Smooth muscle cell (in vitro differentiated cells): ENCODE results near the gene ANO2. TPM values are rescaled to one million over a fixed set of nuclear protein-coding genes. Genes with fewer than 3 reads are reported as not detected.
A peak's percentile ranks its signal among the peaks of the same experiment; 100 is the strongest.

Experiments
- DNase-seq: peaks from one replicate; lab custom pipeline; 2025; ENCODE audit not compliant: unreplicated experiment; lab: John Stamatoyannopoulos, UW
- H2AFZ ChIP-seq: fragments of 200-600 bp; sonication (generic); 2 replicates; pipeline ENCODE4 v1.6.0; 2016; ENCODE audit warnings: antibody characterized with exemption, low read depth, mild to moderate bottlenecking
- H3F3A ChIP-seq: fragments of 200-600 bp; sonication (generic); 2 replicates; pipeline ENCODE4 v1.6.0; 2017; ENCODE audit warnings: antibody characterized with exemption, low read depth
- H3K27ac ChIP-seq: fragments of 200-600 bp; sonication (generic); 2 replicates; pipeline ENCODE4 v1.5.1; 2016; ENCODE audit warnings: low read depth, mild to moderate bottlenecking
- H3K27me3 ChIP-seq: fragments of 200-600 bp; sonication (generic); 2 replicates; pipeline ENCODE4 v1.6.1; 2016; ENCODE audit warnings: low read depth, mild to moderate bottlenecking
- H3K36me3 ChIP-seq: fragments of 200-600 bp; sonication (generic); 2 replicates; pipeline ENCODE4 v1.5.1; 2016; ENCODE audit warnings: low read depth
- H3K4me1 ChIP-seq: fragments of 200-600 bp; sonication (generic); 2 replicates; pipeline ENCODE4 v1.5.1; 2016; ENCODE audit warnings: low read depth
- H3K4me2 ChIP-seq: fragments of 200-600 bp; sonication (generic); 2 replicates; pipeline ENCODE4 v1.6.0; 2016; ENCODE audit warnings: mild to moderate bottlenecking
- H3K4me3 ChIP-seq: fragments of 200-600 bp; sonication (generic); 2 replicates; pipeline ENCODE4 v1.5.1; 2016; ENCODE audit warnings: mild to moderate bottlenecking
- H3K79me2 ChIP-seq: fragments of 200-600 bp; sonication (generic); 2 replicates; pipeline ENCODE4 v1.6.0; 2016; ENCODE audit warnings: low read depth, mild to moderate bottlenecking
- H3K9ac ChIP-seq: fragments of 200-600 bp; sonication (generic); 2 replicates; pipeline ENCODE4 v1.6.0; 2016; ENCODE audit warnings: low read depth
- H3K9me3 ChIP-seq: fragments of 200-600 bp; sonication (generic); replicated peaks from 2 replicates; pipeline ENCODE4 v1.5.1; 2016; ENCODE audit warnings: low read depth
- H4K20me1 ChIP-seq: fragments of 200-600 bp; sonication (generic); 2 replicates; pipeline ENCODE4 v1.6.0; 2016; ENCODE audit warnings: low read depth
- WGBS: methylation state at CpG from one replicate; pipeline ENCODE4 v1.1.7; 2016; ENCODE audit warnings: low lambda C conversion rate; 5-methylcytosine and 5-hydroxymethylcytosine counted together
- polyA plus RNA-seq: library from polyadenylated mRNA; unstranded; fragments of >200 nt; fragmentation: Nextera tagmentation; extraction: Ambion mirVana; gene quantifications from 2 replicates; pipeline ENCODE4 v1.2.1, GENCODE V29; 2016
- total RNA-seq: library from RNA; depleted of rRNA; stranded (reverse); fragments of >200 nt; gene quantifications from 2 replicates; pipeline ENCODE4 v1.2.3, GENCODE V29; 2014
- TF ChIP-seq, protein P1 (sequence below): fragments of 200-600 bp; sonication (generic); IDR thresholded peaks from 2 replicates; pipeline ENCODE4 v1.5.1; 2017; ENCODE audit warnings: borderline replicate concordance, mild to moderate bottlenecking, antibody characterized with exemption; ENCODE audit not compliant: insufficient read depth, poor library complexity, severe bottlenecking

The ANO2 gene
- total and polyA plus RNA-seq, 2 experiments from 2014 or later: 0.18 TPM; not detected in 1

GRCh38 chr12:5817246-5817645 lies 127.8 kb downstream of the ANO2 start:
- WGBS: 77% methylated on average over 4 of the region's 4 CpGs
- TF ChIP-seq, protein P1, sequence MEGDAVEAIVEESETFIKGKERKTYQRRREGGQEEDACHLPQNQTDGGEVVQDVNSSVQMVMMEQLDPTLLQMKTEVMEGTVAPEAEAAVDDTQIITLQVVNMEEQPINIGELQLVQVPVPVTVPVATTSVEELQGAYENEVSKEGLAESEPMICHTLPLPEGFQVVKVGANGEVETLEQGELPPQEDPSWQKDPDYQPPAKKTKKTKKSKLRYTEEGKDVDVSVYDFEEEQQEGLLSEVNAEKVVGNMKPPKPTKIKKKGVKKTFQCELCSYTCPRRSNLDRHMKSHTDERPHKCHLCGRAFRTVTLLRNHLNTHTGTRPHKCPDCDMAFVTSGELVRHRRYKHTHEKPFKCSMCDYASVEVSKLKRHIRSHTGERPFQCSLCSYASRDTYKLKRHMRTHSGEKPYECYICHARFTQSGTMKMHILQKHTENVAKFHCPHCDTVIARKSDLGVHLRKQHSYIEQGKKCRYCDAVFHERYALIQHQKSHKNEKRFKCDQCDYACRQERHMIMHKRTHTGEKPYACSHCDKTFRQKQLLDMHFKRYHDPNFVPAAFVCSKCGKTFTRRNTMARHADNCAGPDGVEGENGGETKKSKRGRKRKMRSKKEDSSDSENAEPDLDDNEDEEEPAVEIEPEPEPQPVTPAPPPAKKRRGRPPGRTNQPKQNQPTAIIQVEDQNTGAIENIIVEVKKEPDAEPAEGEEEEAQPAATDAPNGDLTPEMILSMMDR: no peak
- Histone ChIP-seq H3K9ac (no peak overlapping the region), H3K4me1 (no peaks in the 10 kb centered on the region), H3K4me2 (no peak overlapping the region), H2AFZ (no peak overlapping the region), H3K4me3 (no peak overlapping the region), H3K27me3 (peaks cover 4% of the 10 kb centered on the region), H3K9me3 (no peaks in the 10 kb centered on the region), H4K20me1 (no peaks in the 10 kb centered on the region), H3F3A (no peaks in the 10 kb centered on the region), H3K79me2 (no peaks in the 10 kb centered on the region), H3K27ac (no peak overlapping the region), H3K36me3 (no peaks in the 10 kb centered on the region)
- no peak for DNase-seq

DNA sequence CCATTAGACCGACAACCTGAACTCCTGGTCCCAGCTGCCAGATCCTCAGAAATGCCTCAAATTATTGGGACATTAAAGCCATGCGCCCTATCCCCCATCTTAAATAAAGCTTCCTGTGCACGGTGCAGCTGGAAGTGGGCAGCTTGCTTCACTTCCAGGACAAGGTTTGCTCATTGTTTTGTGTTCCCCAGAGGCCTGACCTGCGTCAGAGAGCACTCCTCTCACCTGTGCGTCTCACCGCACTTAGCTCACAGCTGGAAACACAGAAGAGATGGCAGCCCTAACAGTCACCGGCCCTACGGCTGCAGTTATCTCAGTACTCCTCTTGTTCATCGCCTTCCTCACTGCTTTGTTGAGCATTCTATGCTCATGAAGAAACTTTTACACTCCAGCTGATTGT lies 135.5 kb downstream of the ANO2 start:
- DNase-seq: no peak
- Histone ChIP-seq H3K27ac (peak overlapping the region; percentile 76), H3K27me3 (no peaks in the 10 kb centered on the region), H3K4me3 (no peak overlapping the region), H4K20me1 (no peaks in the 10 kb centered on the region), H3K79me2 (no peaks in the 10 kb centered on the region), H3K4me1 (peaks cover 12% of the 10 kb centered on the region), H3K9ac (peak overlapping the region; percentile 7), H3K9me3 (no peaks in the 10 kb centered on the region), H3K36me3 (no peaks in the 10 kb centered on the region), H3F3A (peaks cover 9% of the 10 kb centered on the region), H3K4me2 (peak overlapping the region; percentile 69), H2AFZ (no peak overlapping the region)
- WGBS: 77% methylated on average over 9 of the region's 9 CpGs
- TF ChIP-seq, protein P1: no peak

GRCh38 chr12:5808981-5809380 lies 136.1 kb downstream of the ANO2 start:
- no peaks in the 10 kb centered on the region for H3K9me3 ChIP-seq
- H3F3A ChIP-seq: peaks cover 9% of the 10 kb centered on the region
- H4K20me1 ChIP-seq: no peaks in the 10 kb centered on the region
- no peak overlapping the region for H3K4me3 ChIP-seq
- H3K4me2 ChIP-seq: peak overlapping the region; percentile 73
- DNase-seq: no peak
- H3K4me1 ChIP-seq: peaks cover 12% of the 10 kb centered on the region
- H3K9ac ChIP-seq: peak overlapping the region; percentile 48
- H3K27me3 ChIP-seq: peaks cover 5% of the 10 kb centered on the region
- no peaks in the 10 kb centered on the region for H3K36me3 ChIP-seq
- H2AFZ ChIP-seq: no peak overlapping the region
- H3K79me2 ChIP-seq: no peaks in the 10 kb centered on the region
- H3K27ac ChIP-seq: peak overlapping the region; percentile 81
- TF ChIP-seq, protein P1: no peak
- WGBS: 21% methylated on average over 4 of the region's 4 CpGs

DNA sequence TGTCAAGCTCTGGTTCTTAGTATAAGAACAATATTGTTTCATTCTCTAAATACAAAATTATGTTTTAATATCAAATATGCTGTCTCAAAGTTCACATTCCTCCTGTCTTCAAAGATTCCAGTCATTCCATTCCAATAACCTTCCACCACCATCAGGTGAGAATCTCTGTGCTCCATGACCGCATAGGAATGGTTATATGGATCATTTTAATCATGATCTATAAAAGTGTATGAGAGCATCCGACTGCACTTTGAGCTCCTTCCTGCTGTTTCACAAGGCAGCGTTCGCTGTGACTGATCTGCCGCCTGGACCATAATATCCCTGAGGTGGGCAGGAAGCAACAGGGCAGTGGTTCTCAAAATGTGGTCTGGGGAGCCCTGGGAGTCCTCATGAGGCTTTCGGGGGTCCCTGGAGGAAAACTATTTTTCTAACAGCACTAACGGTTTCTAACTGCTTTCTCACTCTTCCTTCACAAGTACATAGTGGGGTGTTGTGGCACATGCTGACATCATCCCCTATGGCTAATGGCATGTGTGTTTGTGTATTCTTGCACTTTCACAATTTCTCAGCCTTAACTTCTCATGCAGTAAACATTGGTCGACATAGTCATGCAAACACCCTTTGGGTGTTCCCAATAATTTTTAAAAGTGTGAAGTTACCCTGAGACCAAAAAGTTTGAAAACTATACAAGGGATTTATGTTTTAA lies 137.4 kb downstream of the ANO2 start:
- H3K4me2 ChIP-seq: peak overlapping the region; percentile 73
- H3K9ac ChIP-seq: peak overlapping the region; percentile 27
- H2AFZ ChIP-seq: no peak overlapping the region
- WGBS: 81% methylated on average over 8 of the region's 8 CpGs
- peaks cover 9% of the 10 kb centered on the region for H3F3A ChIP-seq
- H3K4me1 ChIP-seq: peaks cover 12% of the 10 kb centered on the region
- H3K36me3 ChIP-seq: no peaks in the 10 kb centered on the region
- no peaks in the 10 kb centered on the region for H3K79me2 ChIP-seq
- peak overlapping the region; percentile 81 for H3K27ac ChIP-seq
- no peak overlapping the region for H3K4me3 ChIP-seq
- DNase-seq: no peak
- peaks cover 14% of the 10 kb centered on the region for H3K27me3 ChIP-seq
- no peaks in the 10 kb centered on the region for H4K20me1 ChIP-seq
- TF ChIP-seq, protein P1: no peak
- H3K9me3 ChIP-seq: no peaks in the 10 kb centered on the region
